Activated T-cell treated with anti-CD3 and anti-CD28 coated beads, Interleukin-2, amount 50 U/mL, for 4 hours (primary cell): ENCODE measurements around the gene CCT2. TPM values are rescaled to one million over a fixed set of nuclear protein-coding genes. Genes with fewer than 3 reads are reported as not detected.

Source experiments
- ATAC-seq, 2 donors: fragments of 200-7000 bp; cut with Tn5 transposase; one replicate each; pipeline ENCODE4 v1.10.0; 2021
- DNase-seq: peaks from one replicate; pipeline ENCODE4 v3.0.0-alpha.2; 2020
- H3K27me3 Mint-ChIP-seq: one replicate; pipeline ENCODE4 v1.8.0; 2021; ENCODE audit warnings: low read depth, mixed read lengths
- H3K36me3 Mint-ChIP-seq: one replicate; pipeline ENCODE4 v1.8.0; 2022; ENCODE audit warnings: mixed read lengths; ENCODE audit not compliant: insufficient read depth
- H3K4me1 Mint-ChIP-seq: one replicate; pipeline ENCODE4 v1.8.0; 2021; ENCODE audit warnings: low read depth, mixed read lengths
- H3K4me3 Mint-ChIP-seq: one replicate; pipeline ENCODE4 v1.8.0; 2021; ENCODE audit warnings: mild to moderate bottlenecking, moderate library complexity, mixed read lengths
- H3K9me3 Mint-ChIP-seq: one replicate; pipeline ENCODE4 v1.8.0; 2021; ENCODE audit warnings: mixed read lengths
- total RNA-seq, 3 donors: library from RNA; stranded (reverse); gene quantifications; one replicate each; pipeline ENCODE4 v1.2.1, GENCODE V29; 2021

The CCT2 gene
- total RNA-seq, 3 donors from 2014 or later, result 589 to 616 (median 611) TPM

GRCh38 chr12:69639400-69640016, 54.2 kb downstream of the CCT2 start:
- H3K27me3 Mint-ChIP-seq, result peaks cover 2% of the 10 kb centered on the region
- peak; percentile 73 to 76 for ATAC-seq
- H3K4me3 Mint-ChIP-seq, result no peak overlapping the region
- H3K4me1 Mint-ChIP-seq, result peaks cover 1% of the 10 kb centered on the region
- no peaks in the 10 kb centered on the region for H3K9me3 Mint-ChIP-seq
- no peaks in the 10 kb centered on the region for H3K36me3 Mint-ChIP-seq
- DNase-seq, result peak; percentile 48

- Mint-ChIP-seq H3K4me1 (peaks cover 1% of the 10 kb centered on the region), H3K9me3 (no peaks in the 10 kb centered on the region), H3K36me3 (no peaks in the 10 kb centered on the region), H3K27me3 (peaks cover 2% of the 10 kb centered on the region), H3K4me3 (no peak overlapping the region)
- no peak for ATAC-seq
- DNase-seq, result no peak
Observed at GRCh38 chr12:69641546-69641945, 56.3 kb downstream of the CCT2 start.

- Mint-ChIP-seq H3K36me3 (no peaks in the 10 kb centered on the region), H3K9me3 (no peaks in the 10 kb centered on the region), H3K4me3 (no peak overlapping the region), H3K27me3 (peaks cover 2% of the 10 kb centered on the region), H3K4me1 (peaks cover 1% of the 10 kb centered on the region)
- DNase-seq (no peak), ATAC-seq (no peak)
Observed at GRCh38 chr12:69642531-69642930, 57.3 kb downstream of the CCT2 start.

- no peak overlapping the region for H3K4me3 Mint-ChIP-seq
- peaks cover under 1% of the 10 kb centered on the region for H3K4me1 Mint-ChIP-seq
- H3K27me3 Mint-ChIP-seq, result peaks cover under 1% of the 10 kb centered on the region
- no peaks in the 10 kb centered on the region for H3K36me3 Mint-ChIP-seq
- no peak for ATAC-seq
- DNase-seq, result no peak
- H3K9me3 Mint-ChIP-seq, result no peaks in the 10 kb centered on the region
Observed at GRCh38 chr12:69644511-69644910, 59.3 kb downstream of the CCT2 start.

GRCh38 chr12:69645031-69645430, 59.8 kb downstream of the CCT2 start:
- H3K36me3 Mint-ChIP-seq, result no peaks in the 10 kb centered on the region
- no peaks in the 10 kb centered on the region for H3K4me1 Mint-ChIP-seq
- DNase-seq (no peak), ATAC-seq (no peak)
- no peak overlapping the region for H3K4me3 Mint-ChIP-seq
- no peaks in the 10 kb centered on the region for H3K9me3 Mint-ChIP-seq
- H3K27me3 Mint-ChIP-seq, result no peaks in the 10 kb centered on the region

GRCh38 chr12:69647178-69647577, 61.9 kb downstream of the CCT2 start:
- DNase-seq, result no peak
- no peaks in the 10 kb centered on the region for H3K27me3 Mint-ChIP-seq
- no peaks in the 10 kb centered on the region for H3K36me3 Mint-ChIP-seq
- no peak for ATAC-seq
- H3K9me3 Mint-ChIP-seq, result no peaks in the 10 kb centered on the region
- no peaks in the 10 kb centered on the region for H3K4me1 Mint-ChIP-seq
- H3K4me3 Mint-ChIP-seq, result no peak overlapping the region

GRCh38 chr12:69648476-69648875, 63.2 kb downstream of the CCT2 start:
- H3K4me3 Mint-ChIP-seq, result no peak overlapping the region
- H3K9me3 Mint-ChIP-seq, result no peaks in the 10 kb centered on the region
- DNase-seq (no peak), ATAC-seq (no peak)
- no peaks in the 10 kb centered on the region for H3K27me3 Mint-ChIP-seq
- H3K4me1 Mint-ChIP-seq, result no peaks in the 10 kb centered on the region
- H3K36me3 Mint-ChIP-seq, result no peaks in the 10 kb centered on the region

GRCh38 chr12:69649529-69649928, 64.3 kb downstream of the CCT2 start:
- Mint-ChIP-seq H3K36me3 (no peaks in the 10 kb centered on the region), H3K27me3 (peaks cover 2% of the 10 kb centered on the region), H3K9me3 (no peaks in the 10 kb centered on the region), H3K4me1 (no peaks in the 10 kb centered on the region), H3K4me3 (no peak overlapping the region)
- DNase-seq (no peak), ATAC-seq (no peak)

Other genes with a start within 250 kb of the CCT2 start
- gene LYZ, start 237.1 kb upstream of the CCT2 start, total RNA-seq, result 1 to 10 TPM in 2 of 3 donors, under 1 TPM in 1; 0.71 to 1.8 (median 1.4) TPM
- 10 to 100 TPM; 36.2 to 53.3 (median 39.8) TPM for gene YEATS4, start 225.7 kb upstream of the CCT2 start, total RNA-seq
- 10 to 100 TPM in 1 of 3 donors, 1 to 10 TPM in 2; 8.9 to 10.8 (median 9.9) TPM for gene FRS2, start 115.1 kb upstream of the CCT2 start, total RNA-seq
- not detected for gene LRRC10, start 25.4 kb downstream of the CCT2 start, total RNA-seq
- not detected for gene BEST3, start 113.8 kb downstream of the CCT2 start, total RNA-seq
- gene RAB3IP, start 153.4 kb downstream of the CCT2 start, total RNA-seq, result 10 to 100 TPM; 14.9 to 21.1 (median 18.2) TPM
- not detected for gene MYRFL, start 239.8 kb downstream of the CCT2 start, total RNA-seq